NCI-H748 treated with DMSO at 0.1 percent for 48 hours (cell line): ENCODE data around the gene NUDT14.

Source experiments
- DNase-seq: peaks from one replicate; lab custom pipeline; 2025; lab: John Stamatoyannopoulos, UW

The NUDT14 gene

GRCh38 chr14:105199093-105199492 lies 18.0 kb upstream of the NUDT14 start:
- DNase-seq = no peak

DNA sequence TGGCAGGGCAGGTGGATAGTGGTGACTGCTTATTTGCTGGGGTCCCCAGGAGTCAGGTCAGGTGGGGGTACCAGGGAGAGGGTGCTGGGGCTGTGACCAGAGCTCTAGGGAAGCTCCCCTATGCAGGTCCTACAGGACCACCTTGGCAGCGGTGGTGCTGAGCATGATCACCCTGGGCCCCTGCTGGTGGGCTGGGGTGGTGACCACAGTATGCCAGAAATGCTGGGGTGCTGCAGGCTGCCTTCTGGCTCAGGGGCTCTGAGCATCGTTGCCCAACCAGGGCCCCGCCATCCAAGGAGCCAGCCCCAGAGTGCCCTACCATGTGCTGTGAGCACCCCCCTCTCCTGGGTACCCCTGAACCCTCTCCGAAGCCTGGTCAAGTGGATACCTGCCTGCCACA lies 17.5 kb upstream of the NUDT14 start:
- DNase-seq = no peak

GRCh38 chr14:105197211-105197641 lies 16.1 kb upstream of the NUDT14 start:
- no peak for DNase-seq

GRCh38 chr14:105196265-105196960 lies 15.3 kb upstream of the NUDT14 start:
- DNase-seq = no peak

DNA sequence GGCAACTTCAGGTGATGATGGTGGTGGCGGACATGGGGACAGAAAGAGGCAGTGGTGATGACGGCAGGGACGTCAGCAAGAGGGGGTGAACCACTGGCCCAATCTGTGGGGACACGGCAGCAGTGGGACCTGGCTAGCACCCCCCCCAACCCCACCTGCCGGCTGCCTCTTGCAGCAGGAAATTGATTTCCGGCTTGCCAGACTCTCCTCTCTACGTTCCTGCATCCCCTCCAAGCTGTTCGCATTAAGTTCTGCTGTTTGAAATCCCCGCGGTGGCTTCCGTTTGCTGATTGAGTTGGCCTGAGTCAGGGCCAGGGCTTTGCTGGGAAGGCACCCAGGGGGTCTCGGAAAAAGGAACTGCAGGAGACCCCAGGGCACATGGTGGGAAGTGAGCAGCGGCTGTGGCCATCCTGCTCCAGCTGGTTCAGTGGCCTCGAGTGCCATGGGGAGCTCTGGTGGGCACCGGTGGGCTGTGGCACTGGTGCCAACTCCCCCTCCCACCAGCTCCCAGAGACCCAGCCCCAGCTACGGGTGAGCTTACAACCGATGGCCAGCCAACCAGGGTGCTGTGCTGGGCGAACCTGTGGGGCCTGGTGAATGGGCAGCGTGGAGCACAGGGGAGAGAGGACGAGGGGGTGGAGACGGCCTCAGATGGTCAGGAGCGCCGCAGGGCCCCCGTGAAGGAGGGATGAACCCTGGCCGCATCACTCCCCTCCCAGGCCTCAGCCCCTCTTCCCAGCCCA lies 14.6 kb upstream of the NUDT14 start:
- no peak for DNase-seq

GRCh38 chr14:105195051-105195450 lies 13.9 kb upstream of the NUDT14 start:
- no peak for DNase-seq

DNA sequence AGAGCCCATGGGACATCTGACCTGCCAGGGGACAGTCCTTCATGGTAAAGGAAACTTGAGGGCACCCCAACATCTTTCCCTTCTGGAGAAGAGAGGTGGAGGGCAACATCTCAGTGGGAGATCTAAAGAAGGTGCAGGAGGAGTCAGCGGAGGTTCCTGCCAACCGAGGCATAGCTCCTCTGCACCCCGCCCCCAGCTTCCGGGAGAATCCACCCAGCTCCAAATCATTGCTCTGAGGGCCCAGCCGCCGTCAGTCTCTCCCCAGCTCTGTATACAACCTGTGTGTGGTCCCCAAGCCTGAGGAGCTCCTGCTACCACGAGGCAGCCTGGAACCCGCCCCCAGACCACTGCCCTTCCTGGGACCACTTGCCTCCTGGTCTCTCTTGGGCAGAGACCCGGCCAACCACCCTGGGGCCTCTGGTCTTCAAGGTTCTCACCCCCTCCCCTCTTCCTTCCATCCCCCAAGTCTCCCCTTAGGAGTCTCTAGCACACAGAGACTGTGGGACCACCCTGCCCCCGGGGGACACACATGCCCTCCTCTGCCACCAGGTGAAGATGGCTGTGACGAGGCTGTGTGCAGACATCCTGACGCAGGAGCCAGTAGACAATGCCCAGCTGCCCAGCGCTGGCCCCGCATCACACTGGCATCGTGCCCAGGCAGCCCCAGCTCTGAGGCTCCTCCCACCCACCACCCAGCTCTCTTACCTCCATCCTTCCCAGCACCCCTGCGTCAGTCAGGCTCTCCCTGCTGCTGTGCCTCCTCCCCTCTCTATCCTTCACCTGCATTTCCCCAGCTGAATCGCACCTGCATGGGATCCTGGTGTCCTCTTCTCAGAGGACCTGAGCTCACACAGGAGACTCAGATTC lies 13.0 kb upstream of the NUDT14 start:
- DNase-seq = peak; percentile 34

DNA sequence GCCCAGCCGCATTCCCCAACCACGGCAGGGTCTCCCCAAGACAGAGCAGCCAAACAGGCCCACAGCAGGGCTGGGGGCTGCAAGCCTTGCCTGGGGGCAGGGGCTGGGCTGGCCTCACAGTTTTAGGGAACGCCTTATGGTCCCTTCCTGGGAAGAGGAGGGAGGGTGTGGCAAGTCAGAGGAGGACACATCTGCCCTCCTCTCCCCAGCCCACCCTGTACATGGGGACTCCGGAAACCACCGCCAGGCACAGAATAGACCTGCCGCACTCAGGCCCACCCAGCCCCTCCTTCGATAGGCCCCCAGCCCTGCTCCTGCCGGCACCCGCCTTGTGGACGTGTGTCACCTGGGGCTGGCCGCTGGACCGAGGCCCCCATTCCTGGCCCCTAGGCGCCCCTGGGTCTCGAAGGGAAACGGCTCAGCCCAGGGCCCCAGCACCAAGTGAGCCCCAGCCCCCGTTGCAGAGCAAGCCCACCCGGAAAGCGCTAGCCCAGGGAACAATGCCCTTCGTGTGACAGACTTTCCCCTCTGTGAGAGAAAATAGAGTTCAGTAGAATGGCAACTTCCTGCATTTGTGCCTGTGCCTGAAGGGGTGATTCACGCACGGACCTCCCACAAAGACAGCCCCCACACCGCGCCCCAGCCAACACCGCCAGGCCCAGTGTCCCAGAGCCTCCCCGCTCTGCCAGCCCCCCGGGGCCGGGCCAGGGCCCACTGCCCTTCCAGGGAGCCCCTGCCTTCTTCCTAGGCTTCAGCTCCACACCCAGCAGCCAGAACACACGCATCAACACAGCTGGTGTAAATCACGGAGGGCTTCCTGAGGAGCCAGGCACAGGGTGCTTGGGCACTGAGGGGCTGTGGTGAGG lies 12.0 kb upstream of the NUDT14 start:
- DNase-seq = no peak

DNA sequence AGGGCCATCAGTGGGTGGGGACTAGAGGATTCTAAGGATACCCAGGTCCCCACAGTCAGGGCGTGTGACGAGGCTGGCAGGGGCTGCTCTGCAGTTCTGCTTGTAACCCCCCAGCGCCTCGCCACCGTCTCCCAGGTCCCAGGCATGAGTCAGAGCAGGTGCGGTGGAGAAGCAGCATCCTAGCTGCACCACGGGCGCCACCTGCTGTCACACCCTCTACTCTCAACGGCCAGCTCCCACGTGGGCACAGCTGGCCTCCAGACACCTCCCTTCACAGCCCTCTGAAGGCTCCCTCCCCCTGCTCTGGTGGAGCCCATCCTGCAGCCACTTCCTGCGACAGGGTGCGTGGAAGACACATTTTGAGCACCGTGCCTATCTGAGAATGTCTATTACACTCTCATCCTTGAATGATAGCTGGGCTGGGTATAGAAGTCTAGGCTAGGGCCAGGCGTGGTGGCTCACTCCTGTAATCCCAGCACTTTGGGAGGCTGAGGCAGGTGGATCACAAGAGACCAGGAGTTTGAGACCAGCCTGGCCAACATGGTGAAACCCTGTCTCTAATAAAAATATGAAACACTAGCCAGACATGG lies 6.9 kb upstream of the NUDT14 start:
- no peak for DNase-seq

GRCh38 chr14:105187116-105187515 lies 6.0 kb upstream of the NUDT14 start:
- DNase-seq = no peak

GRCh38 chr14:105185973-105186372 lies 4.9 kb upstream of the NUDT14 start:
- no peak for DNase-seq

DNA sequence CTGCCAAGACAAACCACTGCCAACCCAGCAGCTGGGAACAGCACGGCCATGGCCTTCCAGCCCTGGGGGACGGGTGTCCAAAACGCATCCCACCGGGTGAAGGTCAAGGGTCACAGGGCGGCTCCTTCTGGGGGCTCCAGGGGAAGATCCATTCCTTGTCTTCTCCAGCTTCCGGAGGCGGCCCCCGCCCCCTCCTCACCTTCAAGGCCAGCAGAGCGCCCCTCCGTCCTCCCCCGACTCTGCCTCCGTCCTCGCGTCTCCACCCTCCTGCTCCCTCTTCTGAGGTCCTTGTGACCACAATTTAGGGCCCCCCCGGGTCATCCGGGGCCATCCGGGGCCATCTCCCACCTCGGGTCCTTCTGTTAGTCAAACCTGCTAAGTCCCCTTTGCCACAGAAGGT lies 3.9 kb upstream of the NUDT14 start:
- DNase-seq = no peak

- no peak for DNase-seq
These were observed 3.3 kb upstream of the NUDT14 start for GRCh38 chr14:105184461-105184860.

DNA sequence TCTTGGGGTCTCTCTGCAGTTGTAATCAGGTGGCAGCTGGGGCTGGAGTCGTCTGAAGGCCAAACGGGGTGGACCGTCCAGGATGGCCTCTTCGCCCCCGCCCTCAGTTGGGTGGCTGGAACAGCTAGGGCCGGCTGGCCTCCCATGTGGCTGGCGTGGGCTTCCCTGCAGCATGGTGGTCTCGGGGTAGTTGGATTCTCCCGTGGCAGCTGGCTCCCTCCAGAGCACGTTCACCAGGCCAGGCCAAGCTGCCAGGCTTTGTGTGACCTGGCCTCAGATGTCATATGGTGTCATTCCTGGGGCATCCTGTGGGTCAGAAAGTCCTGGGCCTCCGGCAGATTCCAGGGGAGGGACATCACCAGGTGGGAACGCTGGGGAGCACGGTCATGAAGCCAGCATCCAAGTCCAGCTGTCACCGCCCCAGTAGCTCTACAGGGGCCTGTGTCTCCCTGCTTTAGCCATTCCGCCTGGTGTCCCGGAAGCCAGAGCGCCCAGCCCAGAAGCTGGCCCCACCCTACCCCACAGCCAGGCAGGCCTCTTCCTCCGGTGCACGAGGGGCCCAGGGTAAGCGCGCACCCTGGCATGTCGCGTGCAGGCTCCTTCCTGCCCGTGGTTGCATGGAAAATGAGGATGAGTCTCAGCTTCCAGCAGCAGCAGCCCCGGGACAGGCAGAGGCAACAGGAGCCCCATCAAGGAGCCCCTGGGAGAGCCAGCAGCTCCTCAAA lies 1.3 kb upstream of the NUDT14 start:
- DNase-seq = no peak

DNA sequence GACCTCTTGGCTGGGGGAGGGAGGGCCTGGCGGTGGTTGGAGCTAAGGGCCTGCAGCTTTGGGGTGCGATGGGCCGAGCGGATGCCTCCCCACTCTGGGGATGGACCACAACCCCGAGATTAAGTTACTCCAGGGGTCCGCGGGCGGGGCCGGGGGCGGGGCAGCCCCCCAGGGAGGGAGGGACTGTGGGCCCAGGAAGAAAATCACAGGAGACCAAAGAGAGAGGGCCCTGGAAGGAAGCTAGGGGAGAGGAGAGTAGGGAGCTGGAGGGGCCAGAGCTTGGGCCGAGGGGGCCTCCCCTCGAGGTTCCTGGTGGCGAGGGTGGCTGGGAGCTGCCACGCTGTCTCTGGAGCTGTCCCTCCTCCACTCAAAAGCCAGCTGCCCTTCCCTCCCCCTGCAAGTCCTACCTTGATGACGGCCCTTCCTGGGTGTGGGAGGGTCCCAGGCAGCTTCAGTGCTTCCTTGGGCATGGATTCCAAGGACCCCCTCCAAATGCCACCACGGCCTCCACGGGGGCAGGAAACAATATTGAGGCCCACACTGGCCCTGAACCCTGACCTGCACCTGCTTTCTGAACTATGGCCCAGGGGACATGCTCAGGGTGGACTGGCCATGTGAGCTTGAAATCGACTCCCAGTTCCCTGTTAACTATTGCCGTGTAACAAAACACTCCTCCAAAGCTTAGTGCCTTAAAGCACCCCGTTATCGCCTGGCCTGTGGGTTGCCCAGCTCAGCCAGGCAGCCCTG lies 610 bp upstream of the NUDT14 start:
- no peak for DNase-seq

DNA sequence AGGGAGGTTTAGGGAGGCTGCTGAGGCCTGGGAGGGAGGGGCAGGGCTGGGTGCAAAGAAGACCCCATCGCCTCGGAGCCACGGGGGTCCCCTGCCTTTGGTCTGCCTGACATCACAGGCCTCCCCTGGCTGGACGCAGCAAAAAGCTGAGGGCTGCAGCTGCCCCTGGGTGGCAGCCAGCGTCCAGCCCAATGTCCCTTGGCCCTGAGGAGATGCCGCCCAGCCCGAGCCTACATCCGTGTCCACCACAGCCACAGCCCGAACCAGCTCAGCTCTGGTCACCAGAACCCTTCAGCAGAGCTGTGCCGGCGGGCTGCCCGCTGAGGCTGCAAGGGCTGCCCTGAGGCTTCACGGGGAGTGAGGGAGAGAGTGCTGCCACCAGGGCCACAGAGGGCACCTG lies 1.9 kb downstream of the NUDT14 start:
- no peak for DNase-seq

DNA sequence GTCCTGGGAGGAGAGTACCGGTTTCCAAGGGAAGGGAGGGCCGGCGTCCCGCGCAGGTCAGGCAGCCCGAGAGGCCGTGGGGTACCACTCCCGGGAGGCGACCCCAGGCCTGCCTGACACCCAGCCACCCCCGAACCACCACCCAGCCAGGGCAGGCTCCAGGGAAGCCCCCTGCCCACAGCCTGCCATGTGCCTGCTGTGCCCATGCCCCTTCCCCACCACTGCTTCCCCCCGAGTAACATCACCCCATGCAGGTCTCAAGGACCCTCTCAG lies 2.3 kb downstream of the NUDT14 start:
- no peak for DNase-seq

DNA sequence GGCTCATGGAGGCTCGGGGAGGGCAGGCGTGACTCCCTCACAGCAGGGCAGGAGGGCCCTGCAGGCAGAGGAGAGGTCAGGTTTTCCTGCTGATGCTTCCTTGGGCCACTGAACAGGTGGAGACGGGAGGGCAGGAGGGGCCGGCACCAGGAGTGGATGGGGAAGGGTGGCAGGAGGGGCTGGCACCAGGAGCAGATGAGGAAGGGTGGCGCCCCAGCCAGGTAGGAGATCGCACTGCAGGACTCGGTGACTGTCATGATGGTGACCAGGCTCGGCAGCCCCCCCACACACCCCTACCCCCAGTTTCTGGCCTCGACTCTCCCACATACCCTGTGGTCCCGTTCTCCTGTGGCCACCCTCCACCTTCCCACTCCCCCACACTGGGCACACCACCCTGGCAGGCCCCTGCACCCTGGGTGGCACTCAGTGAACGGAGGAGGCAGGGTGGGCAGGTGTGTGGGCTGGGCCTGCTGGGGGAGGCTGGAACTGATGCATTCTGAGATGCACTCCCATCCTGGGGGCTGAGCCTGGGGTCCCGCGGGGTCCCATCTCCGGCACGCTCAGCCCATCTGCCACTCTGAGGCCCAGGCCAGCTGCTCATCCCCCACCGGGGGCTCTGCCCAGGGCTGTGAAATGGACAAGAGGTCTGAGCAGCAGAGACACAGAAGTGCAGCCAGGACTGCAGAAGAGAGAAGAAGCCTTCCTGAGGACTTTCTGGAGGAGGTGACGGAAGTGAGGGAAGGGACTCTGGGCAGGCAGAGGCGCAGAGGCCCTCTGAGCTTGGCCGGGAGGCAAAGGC lies 2.8 kb downstream of the NUDT14 start:
- no peak for DNase-seq

DNA sequence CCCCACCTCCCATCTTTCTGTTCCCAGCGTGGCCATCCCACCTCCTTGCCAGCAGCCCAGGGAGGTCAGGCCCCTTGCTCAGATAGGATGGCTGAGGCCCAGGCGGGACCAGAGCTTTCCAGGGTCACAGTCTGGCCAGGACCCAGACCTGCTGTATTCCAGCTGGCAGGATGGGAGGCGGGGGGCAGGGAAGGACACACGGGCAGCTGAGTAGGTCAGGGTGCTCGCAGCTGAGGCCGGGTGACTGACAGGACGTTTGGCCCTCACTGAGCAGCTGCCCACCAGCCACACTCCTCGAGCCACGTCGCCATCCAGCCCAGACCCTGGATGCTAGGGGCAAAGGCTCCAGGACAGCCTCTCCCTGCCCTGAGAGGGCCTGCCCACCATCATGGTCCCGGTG lies 4.0 kb downstream of the NUDT14 start:
- no peak for DNase-seq
